Measurements from ENCODE around the gene FAM217A.

FAM217A gene, protein sequence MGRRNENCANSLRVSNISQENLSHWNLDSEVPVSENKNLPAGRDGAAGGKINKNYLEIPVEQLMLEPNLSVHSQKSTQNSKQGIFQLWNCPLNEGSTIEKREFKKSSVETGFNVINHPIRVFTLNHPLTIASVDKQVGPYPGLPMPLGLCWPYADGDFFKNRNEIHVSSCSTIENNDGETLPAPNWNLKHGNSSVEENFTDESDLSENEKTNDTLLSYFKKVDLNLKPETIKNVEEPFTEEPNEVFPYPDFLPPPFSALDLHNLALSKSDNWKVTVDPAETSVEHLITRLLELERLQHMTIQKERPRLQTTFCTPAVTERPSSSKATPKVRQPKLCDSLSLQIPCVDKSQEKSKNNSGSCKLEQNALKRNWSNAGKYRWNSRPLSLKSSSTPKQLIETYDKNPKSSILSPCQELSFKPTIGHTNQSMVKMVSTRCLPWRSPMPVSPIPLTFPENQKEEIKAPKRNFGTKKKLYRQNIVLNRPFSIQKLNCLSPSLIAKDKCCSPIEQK

DNA sequence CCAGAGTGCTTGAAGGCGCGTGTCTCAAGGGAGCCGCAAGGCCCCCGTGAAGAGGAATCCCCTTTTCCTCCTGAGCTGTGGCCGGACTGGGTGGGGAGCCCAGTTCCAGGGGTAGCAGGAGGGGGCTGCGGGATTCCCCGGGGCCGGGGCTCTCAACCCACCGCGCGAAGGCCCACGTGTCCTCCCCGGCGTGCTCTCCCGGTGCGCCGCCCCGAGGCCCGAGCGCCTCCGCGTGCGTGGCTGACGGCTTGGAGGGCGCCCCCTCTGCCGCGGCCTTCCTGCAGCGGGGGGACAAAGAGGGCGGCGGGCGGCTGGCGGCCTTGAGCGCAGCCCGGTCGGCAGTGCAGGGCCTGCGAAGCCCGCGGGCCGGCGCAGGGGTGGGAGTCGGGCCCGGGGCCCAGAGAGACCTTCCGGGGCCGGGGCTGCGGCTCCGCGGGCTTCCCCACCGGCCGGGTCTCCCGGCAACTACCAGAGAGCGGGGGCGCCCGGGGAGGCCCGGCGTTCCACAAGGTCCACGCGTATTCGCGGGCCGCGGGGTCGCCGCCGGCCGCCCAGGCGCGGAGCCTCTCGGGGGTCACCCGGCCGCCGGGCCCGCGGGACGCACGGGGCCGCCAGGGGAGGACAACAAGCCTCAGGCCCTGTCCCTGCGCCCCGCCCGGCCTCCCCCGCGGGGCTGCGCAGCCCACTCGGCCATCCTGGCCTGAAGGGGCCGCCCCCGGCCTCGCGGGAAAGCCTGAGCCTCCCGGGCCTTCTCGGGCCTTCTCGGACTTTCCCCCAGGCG lies at the start of gene FAM217A:
Gene FAM217A (minus strand): TSS at position 447 of the 781 bp plus-strand sequence. CDS start 1,723 bp downstream, outside the sequence.
- no peak within 1 kb of the TSS for H3K4me3 ChIP-seq (ENCODE audit: low read depth, low read length)

DNA sequence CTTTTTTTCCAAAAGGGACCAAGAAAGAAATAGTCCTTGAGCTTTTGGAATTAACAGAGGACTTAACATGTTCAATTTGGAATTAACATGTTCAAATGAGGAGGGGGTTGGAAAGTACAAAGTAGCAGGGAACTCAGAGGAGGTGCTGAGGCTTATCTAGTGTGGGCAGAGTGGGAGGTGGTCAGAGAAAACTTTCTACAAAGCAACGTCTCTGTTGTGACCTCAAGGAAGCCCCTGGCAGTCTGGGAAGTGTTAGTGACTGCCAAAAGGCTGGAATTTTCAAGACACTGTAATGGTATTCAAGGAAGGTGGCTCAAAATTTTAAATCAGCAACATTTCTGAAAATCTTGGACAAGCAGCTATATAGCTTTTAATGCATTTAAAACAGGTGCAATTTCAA lies 49.1 kb upstream of the FAM217A start:
- no peak overlapping the region for H3K4me3 ChIP-seq (ENCODE audit: low read depth, low read length)
- TF ChIP-seq, protein P1, sequence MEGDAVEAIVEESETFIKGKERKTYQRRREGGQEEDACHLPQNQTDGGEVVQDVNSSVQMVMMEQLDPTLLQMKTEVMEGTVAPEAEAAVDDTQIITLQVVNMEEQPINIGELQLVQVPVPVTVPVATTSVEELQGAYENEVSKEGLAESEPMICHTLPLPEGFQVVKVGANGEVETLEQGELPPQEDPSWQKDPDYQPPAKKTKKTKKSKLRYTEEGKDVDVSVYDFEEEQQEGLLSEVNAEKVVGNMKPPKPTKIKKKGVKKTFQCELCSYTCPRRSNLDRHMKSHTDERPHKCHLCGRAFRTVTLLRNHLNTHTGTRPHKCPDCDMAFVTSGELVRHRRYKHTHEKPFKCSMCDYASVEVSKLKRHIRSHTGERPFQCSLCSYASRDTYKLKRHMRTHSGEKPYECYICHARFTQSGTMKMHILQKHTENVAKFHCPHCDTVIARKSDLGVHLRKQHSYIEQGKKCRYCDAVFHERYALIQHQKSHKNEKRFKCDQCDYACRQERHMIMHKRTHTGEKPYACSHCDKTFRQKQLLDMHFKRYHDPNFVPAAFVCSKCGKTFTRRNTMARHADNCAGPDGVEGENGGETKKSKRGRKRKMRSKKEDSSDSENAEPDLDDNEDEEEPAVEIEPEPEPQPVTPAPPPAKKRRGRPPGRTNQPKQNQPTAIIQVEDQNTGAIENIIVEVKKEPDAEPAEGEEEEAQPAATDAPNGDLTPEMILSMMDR (IDR thresholded peaks at IDR 0.05; ENCODE audit: borderline replicate concordance, insufficient read depth, low read depth, low read length) = no peak

More for the DNA sequence above, at the start of gene FAM217A:
- TF ChIP-seq, protein P1 (IDR thresholded peaks at IDR 0.05; ENCODE audit: borderline replicate concordance, insufficient read depth, low read depth, low read length) = no peak

DNA sequence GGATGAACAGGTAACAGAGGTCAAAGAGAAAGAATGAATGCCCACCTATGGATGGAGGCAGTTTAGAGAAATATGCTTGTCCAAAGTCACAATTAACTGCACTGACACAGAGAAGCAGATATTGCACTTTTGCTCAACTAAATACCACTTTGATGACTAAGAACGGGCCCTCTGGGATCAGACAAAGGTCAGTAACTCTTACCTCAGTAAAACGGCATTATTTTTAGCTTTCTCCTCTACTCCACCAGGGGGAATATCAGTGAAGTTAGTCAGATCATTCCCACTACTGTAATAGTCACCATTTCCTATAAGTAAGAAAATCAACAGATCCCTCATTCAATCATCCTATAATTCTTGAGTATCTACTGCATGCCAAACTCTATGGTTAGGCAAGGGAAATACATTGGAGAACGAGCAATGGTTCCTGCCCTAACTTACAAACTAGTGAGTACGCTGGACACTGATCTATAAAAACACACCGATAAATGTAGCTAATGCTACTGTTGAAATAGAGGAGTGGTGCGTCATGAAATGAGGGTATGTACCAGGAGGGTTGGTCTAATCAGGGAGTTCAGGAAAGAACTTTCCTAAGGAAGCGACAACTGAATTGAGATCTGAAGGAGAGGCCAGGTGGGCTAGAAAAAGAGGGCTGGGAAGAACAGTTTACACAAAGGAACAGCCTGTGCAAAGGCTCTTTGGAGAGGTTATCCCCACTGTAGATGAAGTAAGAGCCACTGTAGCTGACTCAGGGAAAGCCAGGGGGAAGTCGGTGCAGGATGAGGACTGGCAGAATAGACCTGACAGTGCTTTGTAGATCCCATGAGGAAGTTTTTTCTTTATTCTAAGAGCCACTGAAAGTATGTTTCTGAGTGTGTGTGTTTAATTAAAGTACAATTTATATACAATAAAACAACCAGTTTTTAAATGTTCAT lies 47.3 kb upstream of the FAM217A start:
- TF ChIP-seq, protein P1 (IDR thresholded peaks at IDR 0.05; ENCODE audit: borderline replicate concordance, insufficient read depth, low read depth, low read length) = no peak

DNA sequence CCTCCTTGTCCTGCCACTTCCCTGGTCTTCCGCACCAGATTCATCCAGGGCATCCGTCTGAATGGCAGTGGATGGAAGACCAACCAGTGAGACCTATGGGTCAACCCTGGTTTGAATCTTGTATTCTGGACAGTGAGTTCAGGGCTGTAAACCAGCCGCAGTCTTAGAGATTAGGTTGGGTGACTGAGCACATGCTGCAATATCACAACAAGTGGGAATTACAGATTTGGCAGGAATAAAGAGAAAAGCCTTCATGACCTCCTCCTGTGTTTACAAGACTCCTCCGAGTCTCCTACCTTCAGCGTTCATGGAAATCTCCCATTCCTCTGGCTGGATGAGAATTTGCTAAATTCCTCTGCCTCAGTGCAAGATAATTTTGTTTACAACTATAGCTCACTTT lies 46.6 kb upstream of the FAM217A start:
- TF ChIP-seq, protein P1 (IDR thresholded peaks at IDR 0.05; ENCODE audit: borderline replicate concordance, insufficient read depth, low read depth, low read length) = no peak
- H3K4me3 ChIP-seq (ENCODE audit: low read depth, low read length) = no peak overlapping the region

More for the DNA sequence above, 47.3 kb upstream of the FAM217A start:
- no peak overlapping the region for H3K4me3 ChIP-seq (ENCODE audit: low read depth, low read length)

DNA sequence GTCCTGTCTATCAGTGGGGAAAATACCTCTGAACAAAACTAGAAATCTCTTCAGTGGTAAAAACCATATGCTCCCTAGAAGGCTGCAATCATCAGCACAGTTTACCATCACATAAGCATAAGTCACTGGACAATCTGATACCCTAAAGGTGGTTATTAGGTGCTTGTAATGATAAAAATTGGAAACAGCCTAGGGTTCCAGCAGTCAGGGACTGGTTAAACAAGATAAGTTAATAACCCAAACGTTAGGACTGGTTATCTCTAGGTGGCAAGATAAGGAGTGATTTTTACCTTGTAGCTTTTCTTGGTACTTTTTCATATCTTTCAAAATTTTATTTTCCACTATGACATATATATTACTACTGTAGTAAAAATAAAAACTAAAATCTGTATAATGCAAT lies 45.4 kb upstream of the FAM217A start:
- TF ChIP-seq, protein P1 (IDR thresholded peaks at IDR 0.05; ENCODE audit: borderline replicate concordance, insufficient read depth, low read depth, low read length) = no peak
- no peak overlapping the region for H3K4me3 ChIP-seq (ENCODE audit: low read depth, low read length)

DNA sequence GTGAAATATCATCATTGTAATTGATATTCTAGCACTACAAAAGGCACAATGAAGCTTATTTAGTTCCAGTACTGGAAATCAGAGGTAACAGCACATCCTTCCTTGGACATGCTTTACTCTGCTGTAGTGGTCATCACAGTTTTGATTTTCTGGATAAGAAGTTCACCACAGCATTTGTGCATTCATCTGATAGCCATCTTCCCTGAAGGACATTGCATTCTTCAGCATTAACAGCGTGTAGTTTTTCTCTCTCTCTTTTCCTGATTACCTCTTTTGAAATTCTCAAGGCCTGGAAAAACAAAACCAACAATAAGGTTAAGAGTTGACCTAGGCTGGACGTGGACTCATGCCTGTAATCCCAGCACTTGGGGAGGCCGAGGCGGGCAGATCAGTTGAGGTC lies 36.8 kb upstream of the FAM217A start:
- TF ChIP-seq, protein P1 (IDR thresholded peaks at IDR 0.05; ENCODE audit: borderline replicate concordance, insufficient read depth, low read depth, low read length) = no peak
- no peak overlapping the region for H3K4me3 ChIP-seq (ENCODE audit: low read depth, low read length)

Data from GM12875 (cell line).